Stimulated activated CD4-positive, alpha-beta T cell treated with anti-CD3 and anti-CD28 coated beads, Interleukin-1b, Interleukin-23, amount 100 ng/mL, for 1 hour (primary cell): ENCODE data around the gene PRKCG.

Experiments used
- DNase-seq, 2 donors: peaks; one replicate each; pipeline ENCODE4 v3.0.0-alpha.2; 2020; ENCODE audit warnings: low read depth in 2 of 2

The PRKCG gene

DNA sequence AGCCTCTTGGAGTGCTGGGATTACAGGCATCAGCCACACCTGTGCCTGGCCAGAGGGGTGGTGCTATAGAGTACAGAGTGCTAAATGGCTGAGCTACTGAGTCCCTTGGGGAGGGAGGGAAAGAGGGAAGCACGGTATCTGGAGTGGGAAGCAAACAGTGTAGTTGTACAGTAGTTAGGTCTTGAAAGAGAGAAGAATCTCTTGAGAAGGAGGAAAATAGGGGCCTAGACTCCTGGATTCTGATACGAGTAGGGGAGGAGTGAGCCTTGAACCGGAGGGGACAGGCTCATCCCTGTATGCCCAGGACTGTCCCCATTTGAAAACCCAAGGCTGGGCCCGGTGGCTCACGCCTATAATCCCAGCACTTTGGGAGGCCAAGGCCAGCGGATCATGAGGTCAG, 9.2 kb upstream of the PRKCG start:
- DNase-seq = no peak

DNA sequence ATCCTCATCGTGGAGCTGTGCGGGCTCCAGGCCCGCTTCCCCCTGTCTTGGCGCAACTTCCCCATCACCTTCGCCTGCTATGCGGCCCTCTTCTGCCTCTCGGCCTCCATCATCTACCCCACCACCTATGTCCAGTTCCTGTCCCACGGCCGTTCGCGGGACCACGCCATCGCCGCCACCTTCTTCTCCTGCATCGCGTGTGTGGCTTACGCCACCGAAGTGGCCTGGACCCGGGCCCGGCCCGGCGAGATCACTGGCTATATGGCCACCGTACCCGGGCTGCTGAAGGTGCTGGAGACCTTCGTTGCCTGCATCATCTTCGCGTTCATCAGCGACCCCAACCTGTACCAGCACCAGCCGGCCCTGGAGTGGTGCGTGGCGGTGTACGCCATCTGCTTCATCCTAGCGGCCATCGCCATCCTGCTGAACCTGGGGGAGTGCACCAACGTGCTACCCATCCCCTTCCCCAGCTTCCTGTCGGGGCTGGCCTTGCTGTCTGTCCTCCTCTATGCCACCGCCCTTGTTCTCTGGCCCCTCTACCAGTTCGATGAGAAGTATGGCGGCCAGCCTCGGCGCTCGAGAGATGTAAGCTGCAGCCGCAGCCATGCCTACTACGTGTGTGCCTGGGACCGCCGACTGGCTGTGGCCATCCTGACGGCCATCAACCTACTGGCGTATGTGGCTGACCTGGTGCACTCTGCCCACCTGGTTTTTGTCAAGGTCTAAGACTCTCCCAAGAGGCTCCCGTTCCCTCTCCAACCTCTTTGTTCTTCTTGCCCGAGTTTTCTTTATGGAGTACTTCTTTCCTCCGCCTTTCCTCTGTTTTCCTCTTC, 8.0 kb upstream of the PRKCG start:
- DNase-seq = no peak

GRCh38 chr19:53874606-53874990, 7.4 kb upstream of the PRKCG start:
- DNase-seq = no peak

- DNase-seq = no peak
Observed at GRCh38 chr19:53875602-53876325, 6.2 kb upstream of the PRKCG start.

DNA sequence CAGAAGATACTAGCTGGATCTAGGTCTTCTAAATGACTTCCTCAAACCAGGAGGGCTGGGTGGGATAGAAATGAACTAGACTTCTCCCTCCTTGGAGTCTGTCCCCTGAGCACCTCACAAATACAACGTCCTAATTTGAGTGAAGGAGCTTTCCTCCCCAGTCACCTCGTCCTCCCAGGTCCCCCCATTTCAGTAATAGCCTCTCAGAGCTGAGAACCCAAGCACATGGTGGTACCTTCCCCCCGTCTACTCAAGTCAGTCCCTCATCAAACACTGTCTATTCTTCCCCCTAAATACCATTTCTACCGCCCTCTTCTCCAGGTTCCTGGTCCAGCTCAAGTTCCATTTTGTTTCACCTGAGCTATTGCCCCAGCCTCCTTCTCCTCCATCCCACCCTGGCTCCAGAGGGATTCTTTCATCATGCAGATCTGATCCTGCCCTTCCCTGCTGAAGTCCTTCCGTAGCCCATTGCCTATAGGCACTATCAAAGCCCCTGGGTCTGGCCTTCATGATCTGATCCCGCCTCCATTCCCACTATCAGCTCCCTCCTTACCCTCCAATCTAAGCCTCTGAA, 5.3 kb upstream of the PRKCG start:
- DNase-seq = no peak

- DNase-seq = no peak
Observed at GRCh38 chr19:53877361-53877766, 4.6 kb upstream of the PRKCG start.

- DNase-seq = no peak
Observed at GRCh38 chr19:53878776-53879139, 3.2 kb upstream of the PRKCG start.

DNA sequence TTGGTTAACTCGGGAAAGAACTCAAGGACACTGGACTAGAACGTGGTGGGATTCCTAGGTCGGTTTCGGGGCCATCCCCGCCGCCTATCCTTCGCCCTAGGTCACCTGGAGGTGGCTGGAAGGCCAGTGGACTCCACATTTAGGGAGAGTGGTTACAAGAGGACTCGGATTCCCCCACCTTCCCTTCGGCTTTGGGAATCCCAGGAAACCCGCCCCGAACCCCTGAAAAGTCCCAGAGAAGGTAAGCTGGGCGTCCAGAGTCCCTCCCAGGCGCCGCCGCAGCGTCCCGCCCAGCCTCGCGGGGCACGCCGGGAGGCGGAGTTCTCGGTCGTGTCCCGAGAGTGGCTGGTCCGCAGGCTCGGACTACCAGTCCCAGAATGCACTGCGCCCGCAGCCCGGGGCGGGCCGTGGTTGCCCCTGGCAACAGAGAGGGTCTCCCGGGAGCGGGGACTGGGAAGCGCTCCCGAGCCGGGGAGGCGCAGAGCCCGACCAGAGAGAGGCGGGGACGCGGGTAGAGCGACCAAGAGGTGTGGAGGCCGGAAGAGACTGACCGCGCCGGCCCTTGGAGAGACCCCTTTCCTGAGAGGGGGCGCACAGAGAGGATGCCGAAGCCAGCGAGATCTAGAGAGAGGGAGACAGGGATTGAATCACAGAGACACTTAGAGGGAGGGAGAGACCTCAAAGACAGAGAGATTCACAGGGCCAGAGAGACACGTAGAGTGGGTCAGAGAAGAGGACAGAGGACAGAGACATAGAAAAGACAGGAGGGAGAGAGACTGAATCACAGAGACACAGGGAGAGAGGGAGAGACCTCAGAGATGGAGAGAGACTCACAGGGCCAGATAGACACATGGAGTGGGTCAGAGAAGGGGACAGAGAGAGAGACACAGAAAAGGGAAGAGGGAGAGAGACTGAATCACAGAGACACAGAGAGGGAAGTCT, 2.6 kb upstream of the PRKCG start:
- DNase-seq = peak in 1 of 2 donors; percentile 64

GRCh38 chr19:53880711-53881481, 1.1 kb upstream of the PRKCG start:
- no peak for DNase-seq

GRCh38 chr19:53882391-53883050, 524 bp downstream of the PRKCG start:
- no peak for DNase-seq

DNA sequence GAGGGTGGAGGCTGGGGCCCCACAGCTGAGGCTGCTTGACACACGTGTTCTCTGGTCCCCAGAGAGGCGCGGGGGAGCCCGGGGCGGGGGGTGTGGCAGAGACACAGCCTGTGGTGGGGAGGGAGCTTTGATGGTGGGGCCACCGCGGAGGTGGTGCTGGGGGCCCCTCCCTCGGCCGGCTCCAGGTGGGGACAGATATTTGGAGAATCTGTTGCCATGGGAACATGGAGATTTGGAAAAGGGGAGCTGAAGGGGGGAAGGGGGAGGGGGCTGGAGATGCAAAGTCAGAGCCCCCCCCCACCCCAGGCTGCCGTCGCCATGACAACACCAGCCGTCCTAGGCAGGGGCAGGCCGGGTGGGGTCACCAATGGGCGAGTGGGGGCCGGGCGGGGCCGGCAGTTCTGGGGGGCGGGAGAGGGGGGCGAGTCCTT, 1.2 kb downstream of the PRKCG start:
- no peak for DNase-seq

GRCh38 chr19:53883741-53884140, 1.7 kb downstream of the PRKCG start:
- DNase-seq = no peak

- no peak for DNase-seq
Observed at GRCh38 chr19:53884256-53884655, 2.3 kb downstream of the PRKCG start.

DNA sequence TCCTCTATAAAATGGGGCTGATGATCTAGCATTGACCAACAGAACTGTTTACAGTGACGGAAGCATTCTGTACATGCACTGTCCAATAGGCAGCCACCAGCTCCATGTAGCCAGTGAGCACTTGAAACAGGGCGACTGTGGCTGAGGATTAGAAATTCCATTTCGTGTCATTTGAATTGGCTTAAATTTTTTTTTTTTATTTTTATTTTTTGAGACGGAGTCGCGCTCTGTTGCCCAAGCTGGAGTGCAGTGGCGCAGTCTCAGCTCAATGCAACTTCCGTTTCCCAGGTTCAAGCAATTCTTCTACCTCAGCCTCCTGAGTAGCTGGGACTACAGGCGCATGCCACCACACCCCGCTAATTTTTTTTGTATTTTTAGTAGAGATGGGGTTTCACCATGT, 3.0 kb downstream of the PRKCG start:
- DNase-seq = no peak

DNA sequence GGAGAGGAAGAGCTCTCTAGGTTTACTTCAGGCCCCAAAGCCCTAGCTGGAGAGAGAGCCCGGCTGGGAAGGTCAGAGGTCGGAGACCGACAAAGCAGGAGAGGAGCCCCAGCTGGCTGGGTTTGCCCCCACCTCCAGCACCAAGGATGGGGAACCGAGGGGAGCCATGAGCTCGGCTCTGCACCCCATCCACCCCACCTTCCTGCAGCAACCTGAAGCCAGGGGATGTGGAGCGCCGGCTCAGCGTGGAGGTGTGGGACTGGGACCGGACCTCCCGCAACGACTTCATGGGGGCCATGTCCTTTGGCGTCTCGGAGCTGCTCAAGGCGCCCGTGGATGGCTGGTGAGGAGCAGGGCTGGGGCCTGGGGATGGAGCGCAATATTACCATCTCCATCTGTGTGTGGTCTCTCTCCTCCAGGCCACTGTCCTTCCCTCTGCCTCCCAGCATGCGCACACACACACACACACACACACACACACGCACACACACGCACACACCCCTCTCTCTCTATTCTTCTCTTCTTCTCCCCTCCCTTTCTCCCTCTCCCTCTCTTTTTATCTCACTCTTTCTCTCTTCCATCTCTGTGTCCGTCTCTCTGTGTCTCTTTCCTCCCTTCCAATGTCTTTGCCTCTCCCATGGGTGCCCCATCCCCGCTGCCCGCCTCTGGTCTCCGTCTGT, 10.4 kb downstream of the PRKCG start:
- DNase-seq = no peak

DNA sequence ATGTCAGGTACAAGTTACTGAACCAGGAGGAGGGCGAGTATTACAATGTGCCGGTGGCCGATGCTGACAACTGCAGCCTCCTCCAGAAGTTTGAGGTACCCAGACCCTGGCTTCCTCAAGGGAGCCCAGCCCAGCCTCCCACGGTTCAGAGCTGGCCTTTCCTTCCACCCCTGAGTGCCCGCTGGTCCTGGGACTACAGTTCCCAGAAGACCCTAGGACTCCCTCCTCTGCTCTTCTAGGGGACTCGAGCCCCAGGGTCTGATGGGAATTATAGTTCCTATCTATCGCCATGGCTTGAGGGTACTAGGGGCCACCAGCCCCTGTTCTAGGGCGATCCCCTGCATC, 11.0 kb downstream of the PRKCG start:
- DNase-seq = no peak

DNA sequence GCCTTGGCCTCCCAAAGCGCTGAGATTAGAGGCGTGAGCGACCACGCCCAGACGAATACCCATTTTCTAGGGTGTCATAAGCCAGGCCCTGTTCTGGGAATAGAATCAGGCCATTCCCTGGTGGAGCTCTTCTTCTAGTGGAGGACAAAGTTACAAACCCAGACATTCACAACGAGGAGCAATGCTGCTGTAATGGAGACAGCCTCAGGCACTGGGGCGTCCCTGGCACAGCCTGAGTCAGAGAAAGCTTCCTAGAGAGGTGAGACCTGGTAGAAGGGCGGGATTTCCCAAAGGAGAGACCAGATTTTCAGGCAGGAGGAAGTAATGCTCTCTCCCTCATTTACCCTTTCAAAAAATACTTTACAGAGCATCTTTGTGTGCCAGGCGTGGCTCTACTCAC, 12.7 kb downstream of the PRKCG start:
- no peak for DNase-seq

DNA sequence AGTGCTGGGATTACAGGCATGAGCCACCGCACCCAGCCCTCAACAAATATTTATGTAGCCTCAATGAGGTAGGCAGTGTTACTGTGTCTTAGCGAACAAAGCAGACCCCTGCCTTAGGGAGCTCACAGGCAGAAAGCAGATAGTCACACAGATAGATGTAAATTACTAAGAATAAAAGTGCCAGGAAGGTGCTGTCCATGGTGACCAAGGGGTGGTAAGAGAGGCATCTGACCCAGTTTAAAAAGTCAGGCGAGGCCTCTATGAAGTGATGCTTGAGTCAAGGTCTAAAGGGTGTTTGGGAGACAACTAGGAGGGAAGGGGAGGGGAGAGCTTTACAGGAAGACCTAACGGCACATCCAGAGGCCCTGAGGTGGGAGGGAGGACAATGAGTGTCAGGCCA, 14.7 kb downstream of the PRKCG start:
- no peak for DNase-seq

- no peak for DNase-seq
Observed at GRCh38 chr19:53897459-53897858, 15.5 kb downstream of the PRKCG start.

DNA sequence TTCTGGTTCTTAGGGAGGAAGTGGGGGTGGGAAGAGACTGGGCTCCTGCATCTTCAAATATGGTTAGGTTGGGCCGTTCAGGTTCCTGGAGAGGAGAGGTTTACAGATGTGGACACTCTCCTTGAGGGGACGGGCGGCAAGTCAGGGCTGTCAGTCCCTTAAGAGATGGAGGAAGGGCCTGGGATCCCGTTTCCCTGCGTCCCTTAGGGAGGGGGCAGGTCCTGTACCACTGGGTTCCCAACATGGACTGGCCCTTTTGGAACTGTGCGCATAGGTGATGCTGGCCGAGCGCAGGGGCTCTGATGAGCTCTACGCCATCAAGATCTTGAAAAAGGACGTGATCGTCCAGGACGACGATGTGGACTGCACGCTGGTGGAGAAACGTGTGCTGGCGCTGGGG, 16.2 kb downstream of the PRKCG start:
- DNase-seq = no peak
